VCaP (cell line): ENCODE measurements around the gene ARL16.

Experiments
- H3K27ac ChIP-seq: fragments of 450-650 bp; 2 replicates; pipeline ENCODE4 v1.5.1; 2017
- TF ChIP-seq, protein P1 (sequence below): fragments of 450-650 bp; conservative IDR thresholded peaks from 2 replicates; pipeline ENCODE4 v1.5.1; 2017; ENCODE audit warnings: mild to moderate bottlenecking, moderate library complexity

ARL16 gene

GRCh38 chr17:81696218-81696941 is 12.8 kb upstream of the ARL16 start:
- TF ChIP-seq, protein P1, sequence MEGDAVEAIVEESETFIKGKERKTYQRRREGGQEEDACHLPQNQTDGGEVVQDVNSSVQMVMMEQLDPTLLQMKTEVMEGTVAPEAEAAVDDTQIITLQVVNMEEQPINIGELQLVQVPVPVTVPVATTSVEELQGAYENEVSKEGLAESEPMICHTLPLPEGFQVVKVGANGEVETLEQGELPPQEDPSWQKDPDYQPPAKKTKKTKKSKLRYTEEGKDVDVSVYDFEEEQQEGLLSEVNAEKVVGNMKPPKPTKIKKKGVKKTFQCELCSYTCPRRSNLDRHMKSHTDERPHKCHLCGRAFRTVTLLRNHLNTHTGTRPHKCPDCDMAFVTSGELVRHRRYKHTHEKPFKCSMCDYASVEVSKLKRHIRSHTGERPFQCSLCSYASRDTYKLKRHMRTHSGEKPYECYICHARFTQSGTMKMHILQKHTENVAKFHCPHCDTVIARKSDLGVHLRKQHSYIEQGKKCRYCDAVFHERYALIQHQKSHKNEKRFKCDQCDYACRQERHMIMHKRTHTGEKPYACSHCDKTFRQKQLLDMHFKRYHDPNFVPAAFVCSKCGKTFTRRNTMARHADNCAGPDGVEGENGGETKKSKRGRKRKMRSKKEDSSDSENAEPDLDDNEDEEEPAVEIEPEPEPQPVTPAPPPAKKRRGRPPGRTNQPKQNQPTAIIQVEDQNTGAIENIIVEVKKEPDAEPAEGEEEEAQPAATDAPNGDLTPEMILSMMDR, result no peak
- H3K27ac ChIP-seq, result no peak overlapping the region

DNA sequence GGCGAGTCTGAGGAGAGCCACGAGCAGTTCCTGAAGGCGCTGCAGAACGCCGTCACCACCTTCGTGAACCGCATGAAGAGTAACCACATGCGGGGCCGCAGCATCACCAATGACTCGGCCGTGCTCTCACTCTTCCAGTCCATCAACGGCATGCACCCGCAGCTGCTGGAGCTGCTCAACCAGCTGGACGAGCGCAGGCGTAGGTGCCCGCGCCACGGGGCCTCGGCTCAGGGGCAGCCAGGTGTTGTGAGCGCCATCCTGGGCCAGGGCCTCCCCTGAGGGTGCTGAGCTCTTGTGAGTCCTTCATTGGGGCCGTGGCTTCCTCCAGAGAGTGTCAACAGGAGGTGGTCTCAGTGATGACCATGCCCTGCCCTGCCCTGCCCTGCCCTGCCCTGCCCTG is 12.2 kb upstream of the ARL16 start:
- H3K27ac ChIP-seq, result no peak overlapping the region
- TF ChIP-seq, protein P1, result no peak

- TF ChIP-seq, protein P1, result no peak
- H3K27ac ChIP-seq, result no peak overlapping the region
Observed at GRCh38 chr17:81695211-81695610, 11.6 kb upstream of the ARL16 start.

GRCh38 chr17:81694810-81695209 is 11.2 kb upstream of the ARL16 start:
- TF ChIP-seq, protein P1, result no peak
- H3K27ac ChIP-seq, result no peak overlapping the region

GRCh38 chr17:81693509-81694210 is 10.1 kb upstream of the ARL16 start:
- no peak overlapping the region for H3K27ac ChIP-seq
- TF ChIP-seq, protein P1, result 0 out of 2 replicates have a peak, but pooled peaks have one; percentile 18

DNA sequence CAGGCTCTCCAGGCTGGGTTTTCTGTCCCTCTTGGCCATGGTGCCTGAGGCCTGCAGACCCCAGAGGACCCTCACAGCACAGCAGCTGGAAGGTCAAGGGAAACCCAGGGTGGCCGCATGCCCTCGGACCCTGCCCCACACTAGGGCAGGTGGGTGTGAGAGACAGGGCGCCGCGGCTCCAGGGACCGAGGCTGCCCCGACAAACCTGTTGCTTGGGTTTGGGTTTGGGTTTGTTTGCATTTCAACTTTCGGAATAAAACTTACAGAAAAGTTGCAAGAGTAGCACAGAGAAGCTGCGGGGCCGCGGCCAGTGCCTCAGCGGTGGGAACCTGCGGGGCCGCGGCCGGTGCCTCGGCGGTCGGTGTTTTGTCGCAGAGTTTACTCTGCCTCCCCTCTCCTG is 8.0 kb upstream of the ARL16 start:
- TF ChIP-seq, protein P1, result no peak
- H3K27ac ChIP-seq, result no peak overlapping the region

- H3K27ac ChIP-seq, result no peak overlapping the region
- TF ChIP-seq, protein P1, result no peak
Observed at GRCh38 chr17:81691196-81691595, 7.6 kb upstream of the ARL16 start.
